HG03139 (cell line): ENCODE results near the gene SLC9A6.

Source experiments
- ATAC-seq: cut with Tn5 transposase; IDR thresholded peaks from one replicate; pipeline ENCODE4 v1.9.1; 2021; ENCODE audit not compliant: unreplicated experiment

Gene SLC9A6

GRCh38 chrX:135985157-135985972 is at the start of gene SLC9A6:
SLC9A6 (plus strand) TSS chrX:135985435; CDS start chrX:135985659, 224 bp downstream.
- peak; percentile 86 for ATAC-seq

GRCh38 chrX:135944486-135944885 is 40.7 kb upstream of the SLC9A6 start:
- ATAC-seq = no peak

- no peak for ATAC-seq
Observed at GRCh38 chrX:135951291-135951690, 33.9 kb upstream of the SLC9A6 start.

- no peak for ATAC-seq
Observed at GRCh38 chrX:135973025-135973547, 12.1 kb upstream of the SLC9A6 start.

GRCh38 chrX:135973548-135974278 is 11.5 kb upstream of the SLC9A6 start, which contains the start of gene MMGT1:
MMGT1 (minus strand) TSS chrX:135973988; CDS start chrX:135973675, 313 bp downstream.
- ATAC-seq = peak; percentile 93

GRCh38 chrX:135974279-135974856 is 10.9 kb upstream of the SLC9A6 start:
- no peak for ATAC-seq

GRCh38 chrX:135975421-135975820 is 9.8 kb upstream of the SLC9A6 start:
- ATAC-seq = no peak

- ATAC-seq = no peak
Observed at GRCh38 chrX:135977611-135978010, 7.6 kb upstream of the SLC9A6 start.

GRCh38 chrX:135981010-135981409 is 4.2 kb upstream of the SLC9A6 start:
- no peak for ATAC-seq

GRCh38 chrX:135981668-135982067 is 3.6 kb upstream of the SLC9A6 start:
- ATAC-seq = no peak

- ATAC-seq = no peak
Observed at GRCh38 chrX:135982860-135983259, 2.4 kb upstream of the SLC9A6 start.

- no peak for ATAC-seq
Observed at GRCh38 chrX:135984256-135984655, 979 bp upstream of the SLC9A6 start.

- ATAC-seq = no peak
Observed at GRCh38 chrX:135984791-135985156, 461 bp upstream of the SLC9A6 start.

GRCh38 chrX:135985973-135986310 is 707 bp downstream of the SLC9A6 start:
- ATAC-seq = no peak

- no peak for ATAC-seq
Observed at GRCh38 chrX:135988245-135988644, 3.0 kb downstream of the SLC9A6 start.

- ATAC-seq = no peak
Observed at GRCh38 chrX:136015016-136015415, 29.8 kb downstream of the SLC9A6 start.

GRCh38 chrX:136016881-136017280 is 31.6 kb downstream of the SLC9A6 start:
- ATAC-seq = no peak

- no peak for ATAC-seq
Observed at GRCh38 chrX:136019226-136019625, 34.0 kb downstream of the SLC9A6 start.

GRCh38 chrX:136021160-136021559 is 35.9 kb downstream of the SLC9A6 start:
- peak; percentile 76 for ATAC-seq

GRCh38 chrX:136021903-136022302 is 36.7 kb downstream of the SLC9A6 start:
- no peak for ATAC-seq

GRCh38 chrX:136025091-136025490 is 39.9 kb downstream of the SLC9A6 start:
- ATAC-seq = no peak
